OCI-LY7 (cell line): ENCODE measurements around the gene CAPNS1. TPM values are rescaled to one million over a fixed set of nuclear protein-coding genes. Genes with fewer than 3 reads are reported as not detected.
A peak's percentile ranks its signal among the peaks of the same experiment; 100 is the strongest.

Source experiments
- BruUV-seq: library from RNA; stranded (reverse); fragments of 400-500 nt; replicated peaks from 2 replicates; lab custom pipeline; 2021; lab: Mats Ljungman, UMichigan
- CTCF ChIA-PET: fragments of 300-600 bp; sonication (Branson Sonifier 250); formaldehyde crosslinking; loops from one replicate; lab custom pipeline; 2022; ENCODE audit warnings: antibody characterized with exemption; ENCODE audit not compliant: unreplicated experiment; lab: Charles Lee
- POLR2A ChIA-PET: fragments of 300-600 bp; sonication (Branson Sonifier 250); formaldehyde crosslinking; loops from one replicate; lab custom pipeline; 2022; ENCODE audit warnings: antibody characterized with exemption; lab: Charles Lee
- DNase-seq: peaks from one replicate; pipeline ENCODE4 v3.0.0-alpha.2; 2015; ENCODE audit warnings: low spot score
- H2AFZ ChIP-seq: fragments of 200-600 bp; sonication (generic), shearing (Covaris generic); 2 replicates; pipeline ENCODE4 v1.6.1; 2014; ENCODE audit warnings: mild to moderate bottlenecking, antibody characterized with exemption, low read length, moderate library complexity
- H3K27ac ChIP-seq: fragments of 200-600 bp; sonication (generic); 2 replicates; pipeline ENCODE4 v1.5.1; 2014; ENCODE audit warnings: mixed run types, low read depth, mild to moderate bottlenecking, moderate library complexity, low read length, inconsistent platforms; ENCODE audit not compliant: poor library complexity, severe bottlenecking
- H3K36me3 ChIP-seq: fragments of 200-600 bp; sonication (generic); 2 replicates; pipeline ENCODE4 v1.6.1; 2014; ENCODE audit warnings: mild to moderate bottlenecking, antibody characterized with exemption, low read length, moderate library complexity, mixed read lengths; ENCODE audit not compliant: insufficient read depth
- H3K4me1 ChIP-seq: fragments of 200-600 bp; sonication (generic); 2 replicates; pipeline ENCODE4 v1.5.1; 2014; ENCODE audit warnings: mild to moderate bottlenecking, low read length; ENCODE audit not compliant: insufficient read depth, poor library complexity, severe bottlenecking
- H3K4me2 ChIP-seq: fragments of 200-600 bp; sonication (generic); 2 replicates; pipeline ENCODE4 v1.6.1; 2014; ENCODE audit warnings: mild to moderate bottlenecking, low read length
- H3K4me3 ChIP-seq: fragments of 200-600 bp; sonication (generic); 2 replicates; pipeline ENCODE4 v1.5.1; 2014; ENCODE audit warnings: mild to moderate bottlenecking, low read depth, low read length; ENCODE audit not compliant: poor library complexity, severe bottlenecking
- H3K79me2 ChIP-seq: fragments of 200-600 bp; sonication (generic); 2 replicates; pipeline ENCODE4 v1.6.1; 2016; ENCODE audit warnings: low read depth, mild to moderate bottlenecking, low read length, moderate library complexity, mixed read lengths; ENCODE audit not compliant: insufficient read depth
- H3K9me2 ChIP-seq: fragments of 200-600 bp; sonication (generic); 2 replicates; pipeline ENCODE4 v1.6.1; 2016; ENCODE audit warnings: mild to moderate bottlenecking, low read length, mixed read lengths; ENCODE audit not compliant: insufficient read depth
- H3K9me3 ChIP-seq: fragments of 200-600 bp; sonication (generic); 2 replicates; pipeline ENCODE4 v1.6.1; 2014; ENCODE audit warnings: mild to moderate bottlenecking, mixed run types, low read length, mixed read lengths
- H4K20me1 ChIP-seq: fragments of 200-600 bp; sonication (generic); 2 replicates; pipeline ENCODE4 v1.6.1; 2014; ENCODE audit warnings: mild to moderate bottlenecking, antibody characterized with exemption, low read length, moderate library complexity, mixed read lengths; ENCODE audit not compliant: insufficient read depth
- CTCF ChIP-seq: fragments of 200-600 bp; sonication (generic); conservative IDR thresholded peaks from 2 replicates; pipeline ENCODE4 v1.5.1; 2014; ENCODE audit warnings: mild to moderate bottlenecking, antibody characterized with exemption, low read length, moderate library complexity, mixed read lengths
- EZH2phosphoT487 ChIP-seq: fragments of 200-600 bp; sonication (generic); IDR thresholded peaks from 2 replicates; pipeline ENCODE4 v1.6.1; 2018; ENCODE audit warnings: low read depth, borderline replicate concordance, mild to moderate bottlenecking, mixed run types, antibody characterized with exemption, low read length, moderate library complexity, mixed read lengths
- intact Hi-C: fragments of 100-400 bp; cut with micrococcal nuclease; formaldehyde crosslinking; loops from one replicate; pipeline ENCODE4 v1.10.0; 2022; ENCODE audit not compliant: unreplicated experiment
- total RNA-seq, 2 experiments: library from RNA; depleted of rRNA in 1 of 2; stranded (reverse); fragments of >200 nt in 1 of 2; shearing (Covaris generic) in 1 of 2; gene quantifications; 2 replicates each; pipeline ENCODE4 v1.2.3, GENCODE V29; 2014 to 2022

The CAPNS1 gene
- total RNA-seq, 2 experiments from 2014 or later, result 166 to 339 TPM

GRCh38 chr19:36116344-36116637 lies 23.6 kb upstream of the CAPNS1 start:
- peaks cover 37% of the 10 kb centered on the region for H3K36me3 ChIP-seq
- H3K79me2 ChIP-seq, result peaks cover 13% of the 10 kb centered on the region; the same call in 1 of the 2 replicates
- POLR2A ChIA-PET, result interaction anchor here (0.9 to 1.3 kb wide), 2 partner anchors 12 to 49 kb away, joined by 3 read pairs; no protein-coding TSS in a partner anchor

GRCh38 chr19:36120092-36120983 lies 19.5 kb upstream of the CAPNS1 start:
- Histone ChIP-seq H3K79me2 (peaks cover 5% of the 10 kb centered on the region; the same call in 1 of the 2 replicates), H4K20me1 (no peaks in the 10 kb centered on the region), H3K4me2 (no peak overlapping the region), H3K9me3 (no peaks in the 10 kb centered on the region), H2AFZ (no peak overlapping the region), H3K36me3 (peaks cover 45% of the 10 kb centered on the region), H3K4me3 (no peak overlapping the region), H3K27ac (no peak overlapping the region), H3K9me2 (no peaks in the 10 kb centered on the region), H3K4me1 (peaks cover 9% of the 10 kb centered on the region)
- no peak for DNase-seq
- intact Hi-C loops, result loop anchor here (10.0 kb wide), 1 partner anchor 374 kb away; no protein-coding TSS in a partner anchor
- POLR2A ChIA-PET, result no interaction called here
- CTCF ChIA-PET, result no interaction called here
- TF ChIP-seq EZH2phosphoT487 (no peak), CTCF (no peak)
- BruUV-seq, result no TSS peak

More at GRCh38 chr19:36116344-36116637, 23.6 kb upstream of the CAPNS1 start:
- BruUV-seq, result no TSS peak
- H2AFZ ChIP-seq, result no peak overlapping the region
- H3K9me2 ChIP-seq, result no peaks in the 10 kb centered on the region
- H3K9me3 ChIP-seq, result no peaks in the 10 kb centered on the region
- CTCF ChIA-PET, result no interaction called here
- intact Hi-C loops, result no loop called here
- H3K4me1 ChIP-seq, result peaks cover 18% of the 10 kb centered on the region
- TF ChIP-seq CTCF, result no peak
- TF ChIP-seq EZH2phosphoT487, result no peak
- H3K27ac ChIP-seq, result peak overlapping the region; percentile 68
- H3K4me3 ChIP-seq, result peak overlapping the region; percentile 80
- no peak for DNase-seq
- no peaks in the 10 kb centered on the region for H4K20me1 ChIP-seq
- H3K4me2 ChIP-seq, result peak overlapping the region; percentile 81

- CTCF ChIA-PET, result no interaction called here
- Histone ChIP-seq H3K36me3 (peaks cover 51% of the 10 kb centered on the region), H3K9me3 (no peaks in the 10 kb centered on the region), H3K79me2 (peaks cover 4% of the 10 kb centered on the region; the same call in 1 of the 2 replicates), H3K4me3 (no peak overlapping the region), H4K20me1 (no peaks in the 10 kb centered on the region), H3K9me2 (no peaks in the 10 kb centered on the region), H3K4me2 (no peak overlapping the region), H3K4me1 (peaks cover 9% of the 10 kb centered on the region), H2AFZ (no peak overlapping the region), H3K27ac (no peak overlapping the region)
- POLR2A ChIA-PET, result no interaction called here
- BruUV-seq, result no TSS peak
- intact Hi-C loops, result loop anchor here (10.0 kb wide), 1 partner anchor 374 kb away; no protein-coding TSS in a partner anchor
- TF ChIP-seq EZH2phosphoT487 (no peak), CTCF (no peak)
- DNase-seq, result no peak
Measured at GRCh38 chr19:36120984-36121358, 18.9 kb upstream of the CAPNS1 start.
